ENCODE results near the gene NCKIPSD. TPM values are rescaled to one million over a fixed set of nuclear protein-coding genes. Genes with fewer than 3 reads are reported as not detected.

Gene NCKIPSD
- total RNA-seq, 6 experiments from 2014 or later = 20.5 to 27.3 (median 23.0) TPM

DNA sequence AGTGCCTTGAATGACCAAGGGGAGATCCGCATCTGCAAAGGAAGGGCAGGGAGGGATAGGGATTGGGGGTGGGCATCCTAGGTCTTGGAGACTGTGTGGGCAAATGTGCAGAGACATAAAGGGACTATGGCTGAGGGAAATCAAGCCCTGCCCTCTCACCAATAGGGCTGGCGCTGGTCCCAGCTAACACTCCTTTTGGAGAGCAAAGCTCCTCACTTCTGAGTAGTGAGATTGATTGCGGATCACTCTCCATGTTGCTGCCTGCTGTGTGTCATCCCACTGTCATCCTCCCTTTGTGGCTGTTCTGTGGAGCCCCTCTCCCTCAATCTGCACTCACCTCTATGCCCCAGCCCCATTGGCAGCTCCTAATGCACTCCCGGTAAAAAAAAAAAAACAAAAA, 20.8 kb downstream of the NCKIPSD start:
- no peak for DNase-seq
- H3K36me3 Mint-ChIP-seq (ENCODE audit: low read depth) = peaks cover 17% of the 10 kb centered on the region; the same call in 1 of the 2 replicates
- H3K4me1 Mint-ChIP-seq (ENCODE audit: low read depth) = peaks cover 17% of the 10 kb centered on the region
- H3K4me3 Mint-ChIP-seq = no peak overlapping the region
- H3K27me3 Mint-ChIP-seq (ENCODE audit: insufficient read depth) = peaks cover 8% of the 10 kb centered on the region
- H3K9me3 Mint-ChIP-seq = peaks cover under 1% of the 10 kb centered on the region
- H3K27ac Mint-ChIP-seq = no peak overlapping the region
- TF ChIP-seq, protein P1, sequence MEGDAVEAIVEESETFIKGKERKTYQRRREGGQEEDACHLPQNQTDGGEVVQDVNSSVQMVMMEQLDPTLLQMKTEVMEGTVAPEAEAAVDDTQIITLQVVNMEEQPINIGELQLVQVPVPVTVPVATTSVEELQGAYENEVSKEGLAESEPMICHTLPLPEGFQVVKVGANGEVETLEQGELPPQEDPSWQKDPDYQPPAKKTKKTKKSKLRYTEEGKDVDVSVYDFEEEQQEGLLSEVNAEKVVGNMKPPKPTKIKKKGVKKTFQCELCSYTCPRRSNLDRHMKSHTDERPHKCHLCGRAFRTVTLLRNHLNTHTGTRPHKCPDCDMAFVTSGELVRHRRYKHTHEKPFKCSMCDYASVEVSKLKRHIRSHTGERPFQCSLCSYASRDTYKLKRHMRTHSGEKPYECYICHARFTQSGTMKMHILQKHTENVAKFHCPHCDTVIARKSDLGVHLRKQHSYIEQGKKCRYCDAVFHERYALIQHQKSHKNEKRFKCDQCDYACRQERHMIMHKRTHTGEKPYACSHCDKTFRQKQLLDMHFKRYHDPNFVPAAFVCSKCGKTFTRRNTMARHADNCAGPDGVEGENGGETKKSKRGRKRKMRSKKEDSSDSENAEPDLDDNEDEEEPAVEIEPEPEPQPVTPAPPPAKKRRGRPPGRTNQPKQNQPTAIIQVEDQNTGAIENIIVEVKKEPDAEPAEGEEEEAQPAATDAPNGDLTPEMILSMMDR (IDR thresholded peaks at IDR 0.05) = no peak

DNA sequence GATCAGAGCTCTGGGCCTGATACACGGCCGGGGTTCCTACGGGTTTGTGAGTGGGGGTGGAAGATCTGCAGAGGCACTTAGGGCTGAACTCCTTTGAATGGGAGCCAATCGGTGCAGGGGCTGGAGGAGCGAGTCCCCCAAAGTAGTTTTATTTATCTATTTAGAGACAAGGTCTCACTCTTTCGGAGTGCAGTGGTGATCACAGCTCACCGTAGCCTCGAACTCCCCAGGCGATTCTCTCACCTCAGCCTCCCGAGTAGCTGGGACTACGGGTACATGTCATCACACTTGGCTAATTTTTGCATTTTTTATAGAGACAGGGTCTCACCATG, 21.4 kb downstream of the NCKIPSD start:
- no peak for DNase-seq
- TF ChIP-seq, protein P1 (IDR thresholded peaks at IDR 0.05) = peak; percentile 41
- Mint-ChIP-seq H3K4me1 (ENCODE audit: low read depth) (peaks cover 17% of the 10 kb centered on the region), H3K36me3 (ENCODE audit: low read depth) (peaks cover 18% of the 10 kb centered on the region; the same call in 1 of the 2 replicates), H3K4me3 (peak overlapping the region; percentile 88), H3K27me3 (ENCODE audit: insufficient read depth) (peaks cover 8% of the 10 kb centered on the region), H3K9me3 (peaks cover 3% of the 10 kb centered on the region), H3K27ac (peak overlapping the region; percentile 99)

DNA sequence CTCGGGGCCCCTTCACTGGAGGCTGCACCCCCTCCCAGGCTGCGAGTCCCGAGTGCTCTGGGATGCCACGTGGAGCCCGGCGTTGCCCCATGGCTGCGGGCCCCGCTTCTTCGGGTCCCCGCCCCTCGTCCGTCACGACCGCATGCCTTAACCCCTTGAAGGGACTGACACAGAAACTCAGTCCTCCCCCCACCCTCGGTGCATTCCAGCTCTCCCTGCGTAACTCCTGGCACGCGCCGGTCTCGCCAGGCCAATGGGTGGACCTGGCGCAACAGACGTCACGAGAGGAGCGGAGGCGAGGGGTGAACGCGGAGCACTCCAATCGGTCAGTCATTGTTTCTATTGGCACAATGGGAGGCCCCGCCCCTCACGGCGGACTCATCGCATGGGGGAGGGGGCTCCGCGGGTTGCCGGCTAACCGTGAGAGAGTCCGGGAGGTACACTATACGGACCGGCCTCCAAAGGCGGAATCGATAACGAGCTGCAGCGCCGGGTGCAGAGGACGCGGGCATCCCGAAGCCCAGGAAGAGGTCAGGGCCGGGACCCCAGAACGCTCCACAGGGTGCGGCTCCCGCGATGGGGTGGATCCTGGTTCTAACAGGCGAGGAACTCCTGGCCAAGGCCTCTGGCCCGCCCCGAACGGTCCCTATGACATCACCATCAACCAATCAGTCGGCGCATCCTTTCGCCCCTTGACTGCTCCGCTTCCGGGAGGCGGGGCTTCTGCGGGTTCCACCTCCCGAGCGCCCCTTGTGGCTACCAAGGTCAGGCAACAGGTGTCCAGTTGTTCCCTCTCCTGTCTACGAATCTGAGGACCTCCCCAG, 22.0 kb downstream of the NCKIPSD start:
- peak overlapping the region; percentile 99 for H3K27ac Mint-ChIP-seq
- peaks cover 17% of the 10 kb centered on the region for H3K4me1 Mint-ChIP-seq (ENCODE audit: low read depth)
- H3K9me3 Mint-ChIP-seq = peaks cover 3% of the 10 kb centered on the region
- peak overlapping the region; percentile 88 for H3K4me3 Mint-ChIP-seq
- H3K36me3 Mint-ChIP-seq (ENCODE audit: low read depth) = peaks cover 24% of the 10 kb centered on the region; the same call in 1 of the 2 replicates
- DNase-seq = peak; percentile 99
- peaks cover 11% of the 10 kb centered on the region for H3K27me3 Mint-ChIP-seq (ENCODE audit: insufficient read depth)
- TF ChIP-seq, protein P1 (IDR thresholded peaks at IDR 0.05) = peak; percentile 88

DNA sequence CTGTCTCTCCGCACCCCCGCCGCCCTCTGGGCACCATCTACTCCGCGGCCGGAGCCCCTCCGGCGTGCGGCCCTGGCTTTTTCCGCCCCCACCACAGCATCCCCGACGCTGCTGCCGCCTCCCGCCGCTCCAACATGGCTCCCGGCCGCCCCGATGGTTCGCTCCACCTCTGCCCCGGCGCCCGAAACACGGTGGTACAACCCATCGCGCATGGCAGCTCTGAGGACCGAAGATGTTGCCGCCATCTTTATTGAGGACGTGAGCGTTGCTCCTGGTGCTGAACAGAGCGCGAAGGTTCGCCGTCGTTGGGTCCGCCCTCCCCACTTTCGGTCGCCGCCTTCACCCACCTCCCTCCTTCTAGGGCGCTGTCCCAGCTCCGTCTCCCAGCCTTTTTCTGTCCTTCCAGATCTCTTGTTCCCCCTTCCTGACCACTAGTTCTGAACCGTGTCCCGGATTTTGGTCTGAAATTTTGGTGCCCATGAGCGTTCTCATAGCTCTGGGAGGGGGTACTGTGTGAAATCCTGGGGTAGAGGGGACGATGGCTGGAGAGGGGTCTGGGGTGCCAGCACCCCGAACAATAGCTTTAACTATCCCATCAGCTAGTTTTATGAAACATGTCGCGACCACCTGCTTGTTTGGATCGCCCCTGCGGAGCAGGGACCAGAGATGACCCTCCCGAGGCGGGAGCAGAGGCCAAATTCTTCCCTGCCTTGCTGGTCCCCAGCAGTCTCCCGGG, 22.8 kb downstream of the NCKIPSD start, which contains the start of gene CELSR3:
CELSR3 (minus strand) TSS at position 134 of the 736 bp plus-strand sequence. CDS start 252 bp downstream, outside the sequence.
- Mint-ChIP-seq H3K4me3 (peak within 1 kb of the TSS; percentile 88), H3K9me3 (peaks cover 3% of the 10 kb centered on the region), H3K27ac (peak within 1 kb of the TSS; percentile 99), H3K36me3 (ENCODE audit: low read depth) (peaks cover 26% of the 10 kb centered on the region; the same call in 1 of the 2 replicates), H3K27me3 (ENCODE audit: insufficient read depth) (peaks cover 11% of the 10 kb centered on the region), H3K4me1 (ENCODE audit: low read depth) (peaks cover 17% of the 10 kb centered on the region)
- TF ChIP-seq, protein P1 (IDR thresholded peaks at IDR 0.05) = no peak
- DNase-seq = peak; percentile 89

DNA sequence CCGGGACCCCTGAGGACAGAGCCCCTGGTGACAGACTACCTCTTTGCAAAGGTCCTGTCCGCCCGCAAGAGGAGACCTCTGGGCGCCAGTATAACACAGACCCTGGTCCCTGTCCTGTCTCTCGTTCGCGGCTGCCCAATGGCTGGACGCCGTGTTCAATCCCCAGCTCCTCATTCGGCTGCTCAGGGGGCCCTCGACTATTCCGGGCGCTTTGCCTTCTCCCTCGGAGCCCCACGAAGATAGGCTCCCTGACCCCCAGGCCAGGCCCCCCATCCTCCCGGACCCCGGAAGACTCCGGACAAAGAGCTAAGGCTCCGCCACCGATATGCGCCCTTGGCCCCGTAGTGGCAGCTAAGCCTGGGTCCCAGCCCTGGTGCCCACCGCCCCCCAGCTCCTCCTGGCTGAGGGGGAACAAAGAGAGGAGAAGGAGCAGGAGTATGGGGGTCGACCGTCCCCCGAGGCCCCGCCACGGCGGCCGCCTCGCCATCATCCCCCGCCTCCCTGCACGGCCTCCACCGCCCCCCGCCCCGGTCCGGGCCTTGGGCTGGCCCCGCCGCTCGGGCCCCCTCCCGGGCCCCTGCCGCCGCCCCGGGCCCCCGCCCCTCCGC, 23.5 kb downstream of the NCKIPSD start:
- H3K36me3 Mint-ChIP-seq (ENCODE audit: low read depth) = peaks cover 26% of the 10 kb centered on the region; the same call in 1 of the 2 replicates
- TF ChIP-seq, protein P1 (IDR thresholded peaks at IDR 0.05) = no peak
- H3K4me3 Mint-ChIP-seq = no peak overlapping the region; the same call in 1 of the 2 replicates
- peaks cover 11% of the 10 kb centered on the region for H3K27me3 Mint-ChIP-seq (ENCODE audit: insufficient read depth)
- H3K27ac Mint-ChIP-seq = no peak overlapping the region
- DNase-seq = no peak
- H3K4me1 Mint-ChIP-seq (ENCODE audit: low read depth) = peaks cover 17% of the 10 kb centered on the region
- H3K9me3 Mint-ChIP-seq = peaks cover 3% of the 10 kb centered on the region

All from HFFc6 (cell line).